Stomach (tissue), 9 donors: ENCODE results near the gene STK4. TPM values are rescaled to one million over a fixed set of nuclear protein-coding genes. Genes with fewer than 3 reads are reported as not detected.

Experiments used
- DNase-seq, 2 donors: peaks; one replicate each; pipeline versions ENCODE4 v3.0.0 to v3.0.0-alpha.2; 2013 to 2019
- H3K27ac ChIP-seq, 5 donors: fragments of 200-600 bp in 4 of 5; sonication (generic) in 4 of 5; one replicate each; pipeline ENCODE4 v1.5.1; 2013 to 2019; ENCODE audit warnings: mild to moderate bottlenecking in 1 of 5, moderate library complexity in 1 of 5
- H3K27me3 ChIP-seq, 3 donors: fragments of 200-600 bp; sonication (generic); one replicate each; pipeline ENCODE4 v1.5.1; 2017 to 2019; ENCODE audit warnings: mixed run types in 1 of 3
- H3K36me3 ChIP-seq, 4 donors: fragments of 200-600 bp; sonication (generic); 1 replicate in 3 of 4; 2 replicates in 1 of 4; pipeline ENCODE4 v1.5.1; 2016 to 2019
- H3K4me1 ChIP-seq, 4 donors: fragments of 200-600 bp; sonication (generic); one replicate each; pipeline ENCODE4 v1.5.1; 2016 to 2019
- H3K4me3 ChIP-seq, 4 donors: fragments of 200-600 bp; sonication (generic) in 3 of 4; one replicate each; pipeline ENCODE4 v1.5.1; 2016 to 2019; ENCODE audit warnings: mild to moderate bottlenecking in 1 of 4
- H3K9me3 ChIP-seq, 4 donors: fragments of 200-600 bp; sonication (generic); one replicate each; pipeline ENCODE4 v1.5.1; 2016 to 2019
- CTCF ChIP-seq, 7 experiments: fragments of 450-650 bp in 4 of 7; fragments of 200-600 bp in 3 of 7; sonication (generic) in 3 of 7; IDR thresholded peaks; one replicate each; pipeline ENCODE4 v1.5.1; 2016 to 2019; ENCODE audit warnings: antibody characterized with exemption in 7 of 7, control low read depth in 2 of 7, mild to moderate bottlenecking in 1 of 7
- EP300 ChIP-seq: sonication (generic); formaldehyde crosslinking; IDR thresholded peaks from one replicate; pipeline ENCODE4 v1.6.1; 2017; ENCODE audit warnings: antibody characterized with exemption
- POLR2A ChIP-seq, 4 donors: fragments of 450-650 bp; IDR thresholded peaks; one replicate each; pipeline ENCODE4 v1.6.1; 2016; ENCODE audit warnings: antibody characterized with exemption in 4 of 4, control low read depth in 2 of 4, mild to moderate bottlenecking in 1 of 4, moderate library complexity in 1 of 4
- POLR2AphosphoS5 ChIP-seq, 3 donors: sonication (generic); formaldehyde crosslinking; IDR thresholded peaks; one replicate each; pipeline ENCODE4 v1.6.1; 2016; ENCODE audit warnings: antibody characterized with exemption in 3 of 3
- WGBS, 5 donors: extraction: QIAGEN DNeasy Blood & Tissue Kit in 3 of 5; methylation state at CpG; one replicate each; pipeline versions ENCODE4 v1.1.5 to v1.1.7; 2013 to 2018; 5-methylcytosine and 5-hydroxymethylcytosine counted together
- intact Hi-C: fragments of 100-400 bp; cut with DNase I; formaldehyde crosslinking; loops from one replicate; pipeline ENCODE4 v1.15.1; 2023; ENCODE audit warnings: low total_unique reads
- polyA plus RNA-seq, 3 donors: library from polyadenylated mRNA; stranded (reverse); fragments of 200-250 nt; gene quantifications; one replicate each; pipeline ENCODE4 v1.2.3, GENCODE V29; 2013
- total RNA-seq, 5 donors: library from RNA; depleted of rRNA; stranded (reverse); fragments of >200 nt; gene quantifications; one replicate each; pipeline versions ENCODE4 v1.1.0 to v1.2.3, GENCODE V29; 2014 to 2016
- donor health status: healthy with polysubstance abuse.
- donor health status: Bipolar disorder and iron deficiency.
- donor health status: healthy.

The STK4 gene
- total and polyA plus RNA-seq, 8 donors, result 4.8 to 49.6 (median 19.3) TPM

GRCh38 chr20:45113865-45114264 lies 147.6 kb downstream of the STK4 start:
- no peaks in the 10 kb centered on the region for H3K9me3 ChIP-seq
- peaks cover 0 to 71% (median 8%) of the 10 kb centered on the region in 3 donors for H3K27me3 ChIP-seq
- TF ChIP-seq POLR2A (IDR thresholded peaks at IDR 0.05) (no peak), EP300 (no peak), CTCF (IDR thresholded peaks at IDR 0.05) (no peak), POLR2AphosphoS5 (IDR thresholded peaks at IDR 0.05) (no peak)
- WGBS, 5 donors, result 86 to 97% (median 92%) methylated on average over 3 of the region's 3 CpGs
- DNase-seq, result no peak
- H3K4me3 ChIP-seq, result no peak overlapping the region
- peaks cover 0 to 4% (median 0%) of the 10 kb centered on the region in 4 donors for H3K4me1 ChIP-seq
- intact Hi-C loops, result no loop called here
- no peak overlapping the region for H3K27ac ChIP-seq
- no peaks in the 10 kb centered on the region for H3K36me3 ChIP-seq

- no peak within 1 kb of the TSS for H3K4me3 ChIP-seq
- no peaks in the 10 kb centered on the region for H3K9me3 ChIP-seq
- TF ChIP-seq POLR2A (IDR thresholded peaks at IDR 0.05) (no peak), POLR2AphosphoS5 (IDR thresholded peaks at IDR 0.05) (no peak), EP300 (no peak), CTCF (IDR thresholded peaks at IDR 0.05) (no peak)
- H3K4me1 ChIP-seq, result peaks cover 0 to 4% (median 0%) of the 10 kb centered on the region in 4 donors
- no peak for DNase-seq
- WGBS, 5 donors, result 47 to 60% (median 51%) methylated on average over 16 of the region's 16 CpGs
- peaks cover 0 to 75% (median 8%) of the 10 kb centered on the region in 3 donors for H3K27me3 ChIP-seq
- intact Hi-C loops, result no loop called here
- H3K27ac ChIP-seq, result no peak within 1 kb of the TSS
- H3K36me3 ChIP-seq, result no peaks in the 10 kb centered on the region
These were observed 148.4 kb downstream of the STK4 start, which contains the start of gene WFDC5 for GRCh38 chr20:45114465-45115385. Gene WFDC5 (minus strand): TSS chr20:45115174. CDS start chr20:45115083, 91 bp downstream.

GRCh38 chr20:45115386-45115774 lies 149.1 kb downstream of the STK4 start:
- Histone ChIP-seq H3K4me1 (peaks cover 0 to 4% (median 0%) of the 10 kb centered on the region in 4 donors), H3K4me3 (no peak overlapping the region), H3K36me3 (no peaks in the 10 kb centered on the region), H3K9me3 (no peaks in the 10 kb centered on the region), H3K27me3 (peaks cover 0 to 75% (median 8%) of the 10 kb centered on the region in 3 donors), H3K27ac (no peak overlapping the region)
- intact Hi-C loops, result no loop called here
- no peak for DNase-seq
- 55 to 77% (median 71%) methylated on average over 3 of the region's 3 CpGs for WGBS, 5 donors
- no peak for TF ChIP-seq EP300
- no peak for TF ChIP-seq CTCF (IDR thresholded peaks at IDR 0.05)
- no peak for TF ChIP-seq POLR2AphosphoS5 (IDR thresholded peaks at IDR 0.05)
- no peak for TF ChIP-seq POLR2A (IDR thresholded peaks at IDR 0.05)

- 76 to 81% (median 78%) methylated on average over 4 of the region's 4 CpGs for WGBS, 5 donors
- intact Hi-C loops, result no loop called here
- H3K27me3 ChIP-seq, result peaks cover 0 to 72% (median 8%) of the 10 kb centered on the region in 3 donors
- H3K9me3 ChIP-seq, result no peaks in the 10 kb centered on the region
- no peak for DNase-seq
- H3K4me3 ChIP-seq, result no peak overlapping the region
- TF ChIP-seq POLR2A (IDR thresholded peaks at IDR 0.05) (no peak), EP300 (no peak), POLR2AphosphoS5 (IDR thresholded peaks at IDR 0.05) (no peak), CTCF (IDR thresholded peaks at IDR 0.05) (no peak)
- H3K36me3 ChIP-seq, result no peaks in the 10 kb centered on the region
- no peak overlapping the region for H3K27ac ChIP-seq
- peaks cover 0 to 4% (median 0%) of the 10 kb centered on the region in 4 donors for H3K4me1 ChIP-seq
These were observed 149.5 kb downstream of the STK4 start for GRCh38 chr20:45115829-45116228.
